H4 (cell line): ENCODE measurements around the gene TM9SF2. TPM values are rescaled to one million over a fixed set of nuclear protein-coding genes. Genes with fewer than 3 reads are reported as not detected.

Experiments
- total RNA-seq: library from RNA; depleted of rRNA; stranded (reverse); fragments of >200 nt; shearing (Covaris generic); gene quantifications from 2 replicates; pipeline ENCODE4 v1.2.3, GENCODE V29; 2014; rRNA removed

TM9SF2 gene
- total RNA-seq, 1 experiment from 2014 or later = 127 TPM

Other genes starting within 250 kb of the TM9SF2 start
- not detected in 2 replicates for gene GPR18, start 243.1 kb upstream of the TM9SF2 start, total RNA-seq
- gene GPR183, start 194.1 kb upstream of the TM9SF2 start, total RNA-seq = 0.14 and 0.17 TPM in 2 replicates
- 0.10 and 0.33 TPM in 2 replicates for gene CLYBL, start 105.2 kb downstream of the TM9SF2 start, total RNA-seq